ENCODE data around the gene MCTP1. TPM values are rescaled to one million over a fixed set of nuclear protein-coding genes. Genes with fewer than 3 reads are reported as not detected.

Gene MCTP1
- total and polyA plus RNA-seq, 2 of the 13 experiments (the other 11 are each of a cell fraction or from before 2014, with no cell fraction given): 0.15 to 0.48 TPM

GRCh38 chr5:95124101-95124500 lies 160.8 kb downstream of the MCTP1 start:
- FAIRE-seq: no peak
- ChIA-PET POLR2A (no interaction called here), CTCF (ENCODE audit: low intra/inter-chr PET ratio, low total read pairs) (no interaction called here)
- no peaks in the 10 kb centered on the region for H3K9me3 ChIP-seq (ENCODE audit: low read length)
- no peak for DNase-seq (ENCODE audit: low spot score)
- no peaks in the 10 kb centered on the region for H3K79me2 ChIP-seq (ENCODE audit: insufficient read depth, low read length)
- H3K4me1 ChIP-seq (ENCODE audit: insufficient read depth, low read length): no peaks in the 10 kb centered on the region
- ATAC-seq: no peak
- no TSS peak for BruUV-seq (replicated peaks)
- intact Hi-C loops (cut with micrococcal nuclease; ENCODE audit: unreplicated experiment): no loop called here
- no peaks in the 10 kb centered on the region for H4K20me1 ChIP-seq (ENCODE audit: insufficient read depth, low read length)
- 25% methylated on average over 2 of the region's 2 CpGs for whole genome bisulfite sequencing (ENCODE audit: low lambda C conversion rate)
- in situ Hi-C loops (cut with HindIII; ENCODE audit: extremely low pct_ligation_motif_present, low pct_unique_long_range_greater_than_20kb): no loop called here
- H3K27me3 ChIP-seq (ENCODE audit: control insufficient read depth in 1 of 2, insufficient read depth in 2 of 2, low read length in 2 of 2): no peaks in the 10 kb centered on the region
- H3K36me3 ChIP-seq (replicated peaks in 1 of 2; ENCODE audit: control insufficient read depth in 1 of 2, insufficient read depth in 2 of 2, low read length in 2 of 2): no peaks in the 10 kb centered on the region
- H3K4me3 ChIP-seq (replicated peaks in 1 of 3; ENCODE audit: insufficient read depth in 1 of 3, low read depth in 2 of 3, low read length in 3 of 3): no peak overlapping the region
- H3K9ac ChIP-seq (ENCODE audit: insufficient read depth, low read depth, low read length): no peak overlapping the region
- no peak overlapping the region for H2AFZ ChIP-seq (ENCODE audit: low read length)
- H3K27ac ChIP-seq (ENCODE audit: extremely low read length, insufficient read depth, low read length): no peak overlapping the region
- no peak overlapping the region for H3K4me2 ChIP-seq (ENCODE audit: low read depth, low read length)
- TF ChIP-seq GMEB1 (CRISPR knock-in tag; IDR thresholded peaks at IDR 0.05; ENCODE audit: borderline replicate concordance): no peak
- TF ChIP-seq HDAC2 (CRISPR knock-in tag; IDR thresholded peaks at IDR 0.05): no peak
- TF ChIP-seq ZNF205 (CRISPR knock-in tag; IDR thresholded peaks at IDR 0.05): no peak
- no peak for TF ChIP-seq HIVEP1 (CRISPR knock-in tag; IDR thresholded peaks at IDR 0.05)
- TF ChIP-seq CAMTA2 (CRISPR knock-in tag; IDR thresholded peaks at IDR 0.05; ENCODE audit: borderline replicate concordance): no peak
- TF ChIP-seq ZGPAT (CRISPR knock-in tag; IDR thresholded peaks at IDR 0.05): no peak
- no peak for TF ChIP-seq HMGXB3 (CRISPR knock-in tag; IDR thresholded peaks at IDR 0.05; ENCODE audit: borderline replicate concordance)
- no peak for TF ChIP-seq AGO1 (IDR thresholded peaks at IDR 0.05; ENCODE audit: low read depth, low read length, poor library complexity, severe bottlenecking)
- no peak for TF ChIP-seq GZF1 (CRISPR knock-in tag; IDR thresholded peaks at IDR 0.05)
- TF ChIP-seq NR0B2 (CRISPR knock-in tag; IDR thresholded peaks at IDR 0.05): no peak
- TF ChIP-seq KLF13 (CRISPR knock-in tag; IDR thresholded peaks at IDR 0.05): no peak
